A549 (cell line): Measurements from ENCODE around the gene DDTL. TPM values are rescaled to one million over a fixed set of nuclear protein-coding genes. Genes with fewer than 3 reads are reported as not detected.
"Not testable (repeated sequence)": the region's sequence is repeated elsewhere in the genome, so short reads cannot be mapped to it uniquely, and the experiment has no call there.

Experiments
- ATAC-seq, 2 experiments: fragments of 200-7000 bp in 1 of 2; fragments of >200 bp in 1 of 2; cut with Nextera tagmentation in 1 of 2; cut with Tn5 transposase in 1 of 2; 3 replicates each; pipeline versions ENCODE4 v1.8.0 to v1.9.1; 2018 to 2020; ENCODE audit warnings: mild to moderate bottlenecking in 1 of 2, moderate library complexity in 1 of 2
- CTCF ChIA-PET: fragments of 300-600 bp; sonication (Branson Sonifier 250); formaldehyde crosslinking; extraction: SDS; loops from one replicate; lab custom pipeline; 2021; ENCODE audit warnings: antibody characterized with exemption, inconsistent platforms; lab: Yijun Ruan, JAX
- POLR2A ChIA-PET: fragments of 350-600 bp; formaldehyde crosslinking; extraction: SDS; loops from one replicate; lab custom pipeline; 2021; ENCODE audit warnings: antibody characterized with exemption, inconsistent platforms; lab: Yijun Ruan, JAX
- DNase-seq, 2 experiments: peaks; one replicate each; pipeline versions ENCODE4 v3.0.0 to v3.0.0-alpha.2; 2011 to 2016; ENCODE audit warnings: low read depth in 1 of 2, low spot score in 1 of 2
- FAIRE-seq: peaks from 2 replicates; lab custom pipeline; 2011; peaks lifted over from hg19 to GRCh38; lab: Jason Lieb, UNC
- H3K27ac ChIP-seq, 2 experiments: fragments of >200 bp; sonication (Bioruptor Twin); formaldehyde crosslinking; 3 replicates each; pipeline ENCODE4 v1.5.1; 2016 to 2017
- H3K4me1 ChIP-seq: fragments of >200 bp; sonication (Bioruptor Twin); formaldehyde crosslinking; 3 replicates; pipeline ENCODE4 v1.6.1; 2016
- H3K4me2 ChIP-seq: fragments of >200 bp; sonication (Bioruptor Twin); formaldehyde crosslinking; 3 replicates; pipeline ENCODE4 v1.6.1; 2016
- H3K4me3 ChIP-seq: fragments of >200 bp; sonication (Bioruptor Twin); formaldehyde crosslinking; 3 replicates; pipeline ENCODE4 v1.5.1; 2016
- H3K9me3 ChIP-seq: fragments of >200 bp; sonication (Bioruptor Twin); formaldehyde crosslinking; 3 replicates; pipeline ENCODE4 v1.6.1; 2016
- CBX8 ChIP-seq: fragments of 200-600 bp; sonication (generic); IDR thresholded peaks from 2 replicates; pipeline ENCODE4 v1.6.1; 2016
- CHD4 ChIP-seq: fragments of 200-600 bp; sonication (generic); IDR thresholded peaks from 2 replicates; pipeline ENCODE4 v1.6.1; 2016; ENCODE audit warnings: antibody characterized with exemption, mild to moderate bottlenecking, borderline replicate concordance
- EP300 ChIP-seq, 2 experiments: fragments of >200 bp; sonication (Bioruptor Twin); formaldehyde crosslinking; IDR thresholded peaks; 2 replicates in 1 of 2; 3 replicates in 1 of 2; pipeline ENCODE4 v1.6.1; 2016 to 2017
- ESRRA ChIP-seq: fragments of 150-350 bp; IDR thresholded peaks from 2 replicates; pipeline ENCODE4 v1.6.1; 2014; ENCODE audit warnings: mild to moderate bottlenecking, low read length, borderline replicate concordance
- FOSL2 ChIP-seq, 2 experiments: fragments of 450-650 bp in 1 of 2; fragments of >200 bp in 1 of 2; sonication (Bioruptor Twin) in 1 of 2; formaldehyde crosslinking; IDR thresholded peaks; 2 replicates each; pipeline versions ENCODE4 v1.5.0 to v1.6.1; 2016 to 2020; ENCODE audit warnings: mild to moderate bottlenecking in 1 of 2, moderate library complexity in 1 of 2
- JUNB ChIP-seq: fragments of >200 bp; sonication (Bioruptor Twin); formaldehyde crosslinking; IDR thresholded peaks from 2 replicates; pipeline ENCODE4 v1.6.1; 2016
- KDM1A ChIP-seq: fragments of 200-600 bp; sonication (generic); IDR thresholded peaks from 2 replicates; pipeline ENCODE4 v1.6.1; 2016; ENCODE audit warnings: low read depth, mild to moderate bottlenecking
- MAFK ChIP-seq: fragments of 450-650 bp; IDR thresholded peaks from 2 replicates; pipeline ENCODE4 v1.6.1; 2014; ENCODE audit not compliant: partially characterized antibody
- MAX ChIP-seq: IDR thresholded peaks from 2 replicates; pipeline ENCODE4 v1.6.1; 2012
- NR3C1 ChIP-seq: fragments of >200 bp; sonication (Bioruptor Twin); formaldehyde crosslinking; IDR thresholded peaks from 3 replicates; pipeline ENCODE4 v1.6.1; 2017
- PHF8 ChIP-seq: fragments of 200-600 bp; sonication (generic); IDR thresholded peaks from 2 replicates; pipeline ENCODE4 v1.6.1; 2016; ENCODE audit warnings: low read depth, mild to moderate bottlenecking, antibody characterized with exemption, moderate library complexity, borderline replicate concordance
- POLR2AphosphoS2 ChIP-seq: conservative IDR thresholded peaks from 2 replicates; pipeline ENCODE4 v1.6.1; 2012; ENCODE audit warnings: low read length, improper control_type of control experiment, inconsistent platforms
- SMC3 ChIP-seq: fragments of >200 bp; sonication (Bioruptor Twin); formaldehyde crosslinking; IDR thresholded peaks from 3 replicates; pipeline ENCODE4 v1.6.1; 2018; ENCODE audit warnings: inconsistent platforms
- ZNF302 ChIP-seq: fragments of 250-450 bp; sonication (Bioruptor Pico); IDR thresholded peaks from 2 replicates; pipeline ENCODE4 v1.9.0; 2021; ENCODE audit warnings: inconsistent platforms, mild to moderate bottlenecking, moderate library complexity
- ZSCAN20 ChIP-seq: fragments of 250-450 bp; sonication (Bioruptor Pico); IDR thresholded peaks from 2 replicates; pipeline ENCODE4 v1.8.0; 2022; ENCODE audit warnings: mild to moderate bottlenecking, moderate library complexity
- WGBS: methylation state at CpG from one replicate; pipeline ENCODE4 v1.1.6; 2017; ENCODE audit errors: missing lambda C conversion rate; 5-methylcytosine and 5-hydroxymethylcytosine counted together
- polyA plus RNA-seq, 4 experiments: library from polyadenylated mRNA; depleted of rRNA in 3 of 4; stranded (reverse); fragments of >200 nt; fragmentation: RNase III in 1 of 4; extraction: RNeasy Plus Mini Kit Qiagen cat#74134 plus additional on column Dnase treatment in 1 of 4; gene quantifications; 2 replicates in 3 of 4; 3 replicates in 1 of 4; pipeline ENCODE4 v1.2.3, GENCODE V29; 2011 to 2017

DDTL gene
- polyA plus RNA-seq, 2 of the 4 experiments (the other 2 are of a cell fraction) = 2.1 to 2.5 TPM

GRCh38 chr22:23993080-23993479 is 26.4 kb downstream of the DDTL start:
- H3K4me3 ChIP-seq, H3K4me1 ChIP-seq, POLR2A ChIA-PET, H3K4me2 ChIP-seq, H3K9me3 ChIP-seq, ATAC-seq, CTCF ChIA-PET, DNase-seq, FAIRE-seq, H3K27ac ChIP-seq: not testable (repeated sequence)
- WGBS = 87% methylated on average over 2 of the region's 2 CpGs

GRCh38 chr22:23993581-23994177 is 27.0 kb downstream of the DDTL start:
- H3K4me2 ChIP-seq, CTCF ChIA-PET, H3K9me3 ChIP-seq, FAIRE-seq, H3K27ac ChIP-seq, H3K4me3 ChIP-seq, ATAC-seq, POLR2A ChIA-PET, H3K4me1 ChIP-seq: not testable (repeated sequence)
- peak in 1 of 2 experiments; percentile 43 for DNase-seq
- 14% methylated on average over 2 of the region's 4 CpGs for WGBS

GRCh38 chr22:23997092-23997491 is 30.4 kb downstream of the DDTL start:
- H3K4me1 ChIP-seq = no peaks in the 10 kb centered on the region
- TF ChIP-seq SMC3 (no peak), JUNB (no peak), NR3C1 (no peak), CHD4 (no peak), POLR2AphosphoS2 (no peak), MAFK (no peak), PHF8 (no peak), MAX (no peak), EP300 (IDR thresholded peaks at IDR 0.05) (no peak)
- TF ChIP-seq, all 56 proteins: peak for 0
- Histone ChIP-seq H3K9me3 (no peaks in the 10 kb centered on the region), H3K4me2 (no peak overlapping the region), H3K27ac (no peak overlapping the region), H3K4me3 (no peak overlapping the region)
- POLR2A ChIA-PET = no interaction called here
- no peak for ATAC-seq
- 69% methylated on average over 3 of the region's 3 CpGs for WGBS
- no peak for DNase-seq
- FAIRE-seq = no peak
- CTCF ChIA-PET = interaction anchor here (1.1 kb wide), 1 partner anchor 193 kb away, joined by 3 read pairs; no protein-coding TSS in a partner anchor

GRCh38 chr22:23999779-24000178 is 33.1 kb downstream of the DDTL start:
- H3K27ac ChIP-seq, H3K4me1 ChIP-seq, POLR2A ChIA-PET, DNase-seq, H3K4me3 ChIP-seq, H3K4me2 ChIP-seq, ATAC-seq, H3K9me3 ChIP-seq, FAIRE-seq: not testable (repeated sequence)
- WGBS = 90% methylated on average over 7 of the region's 7 CpGs
- CTCF ChIA-PET = interaction anchor here (1.6 kb wide), 1 partner anchor 175 kb away, joined by 4 read pairs; no protein-coding TSS in a partner anchor

GRCh38 chr22:24001314-24001713 is 34.6 kb downstream of the DDTL start:
- ATAC-seq = no peak
- TF ChIP-seq MAX = no peak
- TF ChIP-seq ZSCAN20 = no peak
- no peak for TF ChIP-seq ESRRA
- no peak for TF ChIP-seq CHD4
- no peak for TF ChIP-seq CBX8
- no peak for TF ChIP-seq KDM1A
- TF ChIP-seq FOSL2 (IDR thresholded peaks at IDR 0.05) = no peak
- no peak for TF ChIP-seq FOSL2 (CRISPR knock-in tag; IDR thresholded peaks at IDR 0.05)
- no peak for TF ChIP-seq ZNF302 (CRISPR knock-in tag)
- no peak for TF ChIP-seq SMC3
- no peak overlapping the region for H3K27ac ChIP-seq
- 86% methylated on average over 5 of the region's 9 CpGs for WGBS
- no peak for DNase-seq
- no peak overlapping the region for H3K4me2 ChIP-seq
- no peak overlapping the region for H3K4me3 ChIP-seq
- ChIA-PET CTCF (no interaction called here), POLR2A (no interaction called here)
- no peaks in the 10 kb centered on the region for H3K9me3 ChIP-seq
- no peaks in the 10 kb centered on the region for H3K4me1 ChIP-seq
- no peak for FAIRE-seq
